ENCODE measurements around the gene PRSS27. TPM values are rescaled to one million over a fixed set of nuclear protein-coding genes. Genes with fewer than 3 reads are reported as not detected.

The PRSS27 gene
- total and polyA plus RNA-seq, 2 of the 4 experiments (the other 2 are of a cell fraction), result under 0.01 to 0.58 TPM

GRCh38 chr16:2756288-2757015 is 36.4 kb upstream of the PRSS27 start:
- dilution Hi-C loops (cut with HindIII; ENCODE audit: low sequenced_read_pairs, unreplicated experiment), result no loop called here
- in situ Hi-C loops (cut with MboI; ENCODE audit: low sequenced_read_pairs), result no loop called here
- no peak overlapping the region for H2BK15ac ChIP-seq (ENCODE audit: low read depth, low read length)
- no peak for ATAC-seq (ENCODE audit: low read depth)
- no peak overlapping the region for H2BK120ac ChIP-seq (ENCODE audit: low read depth, low read length)
- H4K5ac ChIP-seq (ENCODE audit: low read depth, low read length), result no peak overlapping the region
- no peak overlapping the region for H3K4ac ChIP-seq (ENCODE audit: low read depth, low read length)
- H3K9me1 ChIP-seq (ENCODE audit: insufficient read depth, low read length), result peaks cover 14% of the 10 kb centered on the region
- no peak overlapping the region for H2AFZ ChIP-seq (replicated peaks; ENCODE audit: low read length, poor library complexity)
- H3K4me3 ChIP-seq (ENCODE audit: insufficient read depth, low read depth, low read length), result no peak overlapping the region
- H3K9ac ChIP-seq (ENCODE audit: low read depth, low read length), result no peak overlapping the region
- H2AK9ac ChIP-seq (replicated peaks; ENCODE audit: low read depth, low read length, poor library complexity), result no peak overlapping the region
- no TSS peak for BruUV-seq (replicated peaks)
- H3K4me1 ChIP-seq (ENCODE audit: control insufficient read depth, insufficient read depth, low read length), result peaks cover 8% of the 10 kb centered on the region
- H3K27me3 ChIP-seq (ENCODE audit: control insufficient read depth, insufficient read depth, low read length), result no peaks in the 10 kb centered on the region
- H4K20me1 ChIP-seq (ENCODE audit: insufficient read depth, low read length), result peaks cover 77% of the 10 kb centered on the region
- no peak for DNase-seq
- TF ChIP-seq RFX5 (IDR thresholded peaks at IDR 0.05; ENCODE audit: low read depth, low read length), result no peak
- no peak for TF ChIP-seq SMC3 (IDR thresholded peaks at IDR 0.05; ENCODE audit: low read depth, low read length)
- TF ChIP-seq USF2 (IDR thresholded peaks at IDR 0.05; ENCODE audit: low read depth, low read length), result no peak
- TF ChIP-seq FOS (IDR thresholded peaks at IDR 0.05; ENCODE audit: low read depth, low read length), result no peak
- no peak for TF ChIP-seq CHD1 (IDR thresholded peaks at IDR 0.05; ENCODE audit: low read depth, low read length)
- TF ChIP-seq BHLHE40 (IDR thresholded peaks at IDR 0.05; ENCODE audit: low read depth, low read length), result no peak
- TF ChIP-seq CEBPB (IDR thresholded peaks at IDR 0.05; ENCODE audit: low read depth, low read length), result no peak
- H3K23ac ChIP-seq (ENCODE audit: low read depth, low read length), result no peak overlapping the region; the same call in 1 of the 2 replicates
- no peak overlapping the region for H4K91ac ChIP-seq (ENCODE audit: insufficient read depth, low read depth, low read length)
- H3K18ac ChIP-seq (ENCODE audit: low read depth, low read length), result no peak overlapping the region
- H3K56ac ChIP-seq (ENCODE audit: extremely low read depth, insufficient read depth, low read length), result no peak overlapping the region
- peaks cover 1% of the 10 kb centered on the region; the same call in 1 of the 2 replicates for H3K9me3 ChIP-seq (ENCODE audit: control insufficient read depth, insufficient read depth, low read length)
- no peak overlapping the region for H2BK20ac ChIP-seq (ENCODE audit: low read depth, low read length)
- H3K79me1 ChIP-seq (ENCODE audit: low read depth in 1 of 2, low read length in 2 of 2), result peaks cover 21 to 70% of the 10 kb centered on the region in 2 experiments
- H2BK5ac ChIP-seq (ENCODE audit: low read depth, low read length, poor library complexity, severe bottlenecking), result no peak overlapping the region
- CTCF ChIA-PET, result no interaction called here
- H3K27ac ChIP-seq (ENCODE audit: insufficient read depth, low read length), result no peak overlapping the region
- POLR2A ChIA-PET (ENCODE audit: unreplicated experiment), result no interaction called here
- no peak overlapping the region for H4K8ac ChIP-seq (ENCODE audit: low read depth in 2 of 2, low read length in 2 of 2)
- intact Hi-C loops (cut with micrococcal nuclease), result no loop called here
- peaks cover 40% of the 10 kb centered on the region for H3K36me3 ChIP-seq (ENCODE audit: control insufficient read depth, insufficient read depth, low read length)
- no peak overlapping the region for H3K4me2 ChIP-seq (ENCODE audit: low read depth, low read length)
- H3K14ac ChIP-seq (replicated peaks; ENCODE audit: low read depth, low read length), result no peak overlapping the region
- WGBS, 2 experiments (ENCODE audit: extremely low coverage in 2 of 2, insufficient read length in 1 of 2), result 94% methylated on average over 26 of the region's 30 CpGs; no CpG with 5 or more reads in 1 of the 2 experiments
- no peak overlapping the region for H2AK5ac ChIP-seq (ENCODE audit: low read depth, low read length)
